Peyer's patch (tissue), 4 donors: ENCODE results near the gene SLC16A2.

Experiments used
- CTCF ChIP-seq, 6 experiments: fragments of 450-650 bp in 4 of 6; fragments of 200-600 bp in 2 of 6; sonication (generic) in 1 of 6; IDR thresholded peaks; one replicate each; pipeline ENCODE4 v1.5.1; 2017 to 2019; ENCODE audit warnings: antibody characterized with exemption in 6 of 6, mild to moderate bottlenecking in 3 of 6, moderate library complexity in 1 of 6
- POLR2A ChIP-seq, 2 donors: fragments of 450-650 bp; IDR thresholded peaks; one replicate each; pipeline ENCODE4 v1.5.1; 2017; ENCODE audit warnings: antibody characterized with exemption in 2 of 2, mild to moderate bottlenecking in 2 of 2, moderate library complexity in 2 of 2

DNA sequence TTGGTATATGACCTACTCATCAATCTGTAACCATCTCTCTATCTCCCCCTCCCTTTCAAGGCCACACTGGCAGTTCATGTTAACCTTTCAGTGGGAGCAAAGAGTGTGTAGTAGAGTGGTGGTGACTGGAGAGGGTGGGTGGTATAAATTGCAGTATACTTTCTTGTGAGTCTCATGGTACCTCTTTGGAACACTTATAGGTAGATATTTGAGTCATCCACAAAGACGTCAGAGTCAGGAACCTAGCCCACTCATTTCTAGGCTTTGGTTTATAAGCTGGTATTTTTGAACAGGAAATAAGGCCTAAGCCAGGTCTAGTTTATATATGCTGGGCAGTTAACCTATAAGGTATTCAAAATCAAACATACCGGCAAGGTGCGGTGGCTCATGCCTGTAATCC is 156.8 kb downstream of the SLC16A2 start:
- TF ChIP-seq CTCF (IDR thresholded peaks at IDR 0.05), result no peak
- TF ChIP-seq POLR2A (IDR thresholded peaks at IDR 0.05), result no peak
